Peyer's patch (tissue), 4 donors: ENCODE measurements around the gene JPH4. TPM values are rescaled to one million over a fixed set of nuclear protein-coding genes. Genes with fewer than 3 reads are reported as not detected.

Source experiments
- DNase-seq, 3 donors: peaks; one replicate each; pipeline ENCODE4 v3.0.0-alpha.2; 2017 to 2019
- H3K27ac ChIP-seq, 4 donors: fragments of 200-600 bp; sonication (generic); one replicate each; pipeline ENCODE4 v1.5.1; 2016 to 2019
- H3K27me3 ChIP-seq, 2 donors: fragments of 200-600 bp; sonication (generic); one replicate each; pipeline ENCODE4 v1.5.1; 2019
- H3K36me3 ChIP-seq, 3 donors: fragments of 200-600 bp; sonication (generic); one replicate each; pipeline ENCODE4 v1.5.1; 2016 to 2019
- H3K4me1 ChIP-seq, 4 donors: fragments of 200-600 bp; sonication (generic); one replicate each; pipeline ENCODE4 v1.5.1; 2016 to 2019
- H3K4me3 ChIP-seq, 4 donors: fragments of 200-600 bp; sonication (generic); 1 replicate in 3 of 4; 2 replicates in 1 of 4; pipeline ENCODE4 v1.5.1; 2016 to 2019; ENCODE audit warnings: mild to moderate bottlenecking in 1 of 4
- H3K9me3 ChIP-seq, 4 donors: fragments of 200-600 bp; sonication (generic); one replicate each; pipeline ENCODE4 v1.5.1; 2016 to 2019; ENCODE audit warnings: mild to moderate bottlenecking in 1 of 4
- CTCF ChIP-seq, 6 experiments: fragments of 450-650 bp in 4 of 6; fragments of 200-600 bp in 2 of 6; sonication (generic) in 1 of 6; IDR thresholded peaks; one replicate each; pipeline ENCODE4 v1.5.1; 2017 to 2019; ENCODE audit warnings: antibody characterized with exemption in 6 of 6, mild to moderate bottlenecking in 3 of 6, moderate library complexity in 1 of 6
- POLR2A ChIP-seq, 2 donors: fragments of 450-650 bp; IDR thresholded peaks; one replicate each; pipeline ENCODE4 v1.5.1; 2017; ENCODE audit warnings: antibody characterized with exemption in 2 of 2, mild to moderate bottlenecking in 2 of 2, moderate library complexity in 2 of 2
- total RNA-seq, 4 donors: library from RNA; depleted of rRNA; stranded (reverse); fragments of >200 nt; gene quantifications; one replicate each; pipeline ENCODE4 v1.1.0, GENCODE V29; 2016

JPH4 gene
- 1 to 10 TPM in 2 of 4 donors, under 1 TPM in 1, not detected in 1; 0.85 to 8.3 (median 1.5) TPM for total RNA-seq

GRCh38 chr14:23578560-23579310 is at the start of gene JPH4:
Gene JPH4 (minus strand): TSS chr14:23578790. CDS start chr14:23577453, 1,337 bp downstream.
- TF ChIP-seq CTCF (IDR thresholded peaks at IDR 0.05) (no peak), POLR2A (IDR thresholded peaks at IDR 0.05) (no peak)
- no peaks in the 10 kb centered on the region for H3K36me3 ChIP-seq
- H3K27ac ChIP-seq, result no peak within 1 kb of the TSS
- peaks cover 0 to 21% (median 13%) of the 10 kb centered on the region in 4 donors for H3K4me1 ChIP-seq
- peak within 1 kb of the TSS in 2 of 4 donors; percentile 35 to 39 for H3K4me3 ChIP-seq
- peaks cover 0 to 28% of the 10 kb centered on the region in 2 donors for H3K27me3 ChIP-seq
- no peak for DNase-seq
- no peaks in the 10 kb centered on the region for H3K9me3 ChIP-seq

GRCh38 chr14:23627961-23628360 is 49.4 kb upstream of the JPH4 start:
- Histone ChIP-seq H3K4me1 (no peaks in the 10 kb centered on the region), H3K36me3 (no peaks in the 10 kb centered on the region)
- TF ChIP-seq POLR2A (IDR thresholded peaks at IDR 0.05) (no peak), CTCF (IDR thresholded peaks at IDR 0.05) (no peak)

GRCh38 chr14:23626946-23627345 is 48.4 kb upstream of the JPH4 start:
- no peaks in the 10 kb centered on the region for H3K27me3 ChIP-seq
- H3K4me1 ChIP-seq, result no peaks in the 10 kb centered on the region
- H3K4me3 ChIP-seq, result no peak overlapping the region
- H3K36me3 ChIP-seq, result no peaks in the 10 kb centered on the region
- DNase-seq, result no peak
- TF ChIP-seq POLR2A (IDR thresholded peaks at IDR 0.05), result no peak
- H3K9me3 ChIP-seq, result no peaks in the 10 kb centered on the region
- H3K27ac ChIP-seq, result no peak overlapping the region

More at GRCh38 chr14:23627961-23628360, 49.4 kb upstream of the JPH4 start:
- DNase-seq, result no peak
- no peaks in the 10 kb centered on the region for H3K27me3 ChIP-seq
- H3K9me3 ChIP-seq, result no peaks in the 10 kb centered on the region
- no peak overlapping the region for H3K4me3 ChIP-seq
- no peak overlapping the region for H3K27ac ChIP-seq

- no peaks in the 10 kb centered on the region for H3K36me3 ChIP-seq
- no peak overlapping the region for H3K27ac ChIP-seq
- no peak overlapping the region for H3K4me3 ChIP-seq
- no peak for DNase-seq
- TF ChIP-seq POLR2A (IDR thresholded peaks at IDR 0.05), result no peak
- TF ChIP-seq CTCF (IDR thresholded peaks at IDR 0.05), result no peak
- no peaks in the 10 kb centered on the region for H3K27me3 ChIP-seq
- no peaks in the 10 kb centered on the region for H3K9me3 ChIP-seq
- H3K4me1 ChIP-seq, result no peaks in the 10 kb centered on the region
These were observed 46.3 kb upstream of the JPH4 start for GRCh38 chr14:23624830-23625404.

- H3K27me3 ChIP-seq, result no peaks in the 10 kb centered on the region
- no peak overlapping the region for H3K27ac ChIP-seq
- H3K9me3 ChIP-seq, result no peaks in the 10 kb centered on the region
- no peak for DNase-seq
- H3K4me3 ChIP-seq, result no peak overlapping the region
- TF ChIP-seq CTCF (IDR thresholded peaks at IDR 0.05) (no peak), POLR2A (IDR thresholded peaks at IDR 0.05) (no peak)
- H3K36me3 ChIP-seq, result no peaks in the 10 kb centered on the region
- no peaks in the 10 kb centered on the region for H3K4me1 ChIP-seq
These were observed 45.4 kb upstream of the JPH4 start for GRCh38 chr14:23623962-23624361.

- H3K27me3 ChIP-seq, result no peaks in the 10 kb centered on the region
- no peak for TF ChIP-seq CTCF (IDR thresholded peaks at IDR 0.05)
- TF ChIP-seq POLR2A (IDR thresholded peaks at IDR 0.05), result no peak
- no peaks in the 10 kb centered on the region for H3K36me3 ChIP-seq
- H3K4me3 ChIP-seq, result no peak overlapping the region
- DNase-seq, result no peak
- H3K27ac ChIP-seq, result no peak overlapping the region
- H3K4me1 ChIP-seq, result no peaks in the 10 kb centered on the region
- H3K9me3 ChIP-seq, result no peaks in the 10 kb centered on the region
These were observed 44.4 kb upstream of the JPH4 start for GRCh38 chr14:23622990-23623389.
